GM19043 (cell line): ENCODE data around the gene PSMB3.

Experiments
- ATAC-seq: cut with Tn5 transposase; IDR thresholded peaks from one replicate; pipeline ENCODE4 v1.9.1; 2021; ENCODE audit warnings: low read depth; ENCODE audit not compliant: unreplicated experiment

The PSMB3 gene

DNA sequence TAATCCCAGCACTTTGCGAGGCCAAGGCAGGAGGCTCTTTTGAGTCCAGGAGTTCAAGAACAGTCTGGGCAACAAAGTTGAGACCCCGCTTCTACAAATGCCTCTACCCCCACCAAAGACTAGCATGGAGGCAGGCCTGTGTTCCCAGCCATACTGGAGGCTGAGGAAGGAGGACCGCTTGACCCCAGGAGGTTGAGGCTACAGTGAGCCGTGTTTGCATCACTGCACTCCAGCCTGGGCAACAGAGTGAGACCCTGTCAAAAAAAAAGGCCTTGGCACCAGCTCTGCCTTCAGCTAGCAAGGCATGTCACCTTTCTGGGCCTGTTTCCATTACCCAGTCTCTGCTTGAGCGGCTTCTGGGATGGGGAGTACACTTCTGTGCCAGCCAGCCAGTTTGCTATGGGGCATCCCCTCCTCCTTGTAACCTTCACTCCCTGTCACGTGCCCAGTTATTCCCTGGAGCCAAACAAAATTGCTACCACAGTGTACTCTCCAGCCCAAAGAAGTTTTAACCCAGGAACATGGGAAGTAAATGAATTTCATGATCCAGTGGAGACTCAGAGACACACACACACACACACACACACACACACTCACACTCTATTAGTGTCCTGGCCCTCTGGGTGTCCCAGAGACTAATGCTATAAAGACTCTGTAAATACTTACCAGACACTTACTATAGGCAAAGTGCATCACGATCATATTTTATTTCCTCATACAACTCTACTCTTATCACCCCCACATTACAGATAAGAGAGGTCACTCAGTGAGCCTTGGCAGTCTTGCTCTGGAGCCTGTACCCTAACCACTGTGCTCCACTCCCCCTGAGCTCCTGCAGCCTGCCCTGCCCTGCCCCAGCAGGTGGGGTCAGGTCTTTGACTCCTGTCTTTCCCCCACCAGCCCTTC, 19.9 kb upstream of the PSMB3 start:
- ATAC-seq, result no peak

GRCh38 chr17:38733282-38733981, 19.1 kb upstream of the PSMB3 start:
- no peak for ATAC-seq

GRCh38 chr17:38733982-38734973, 18.3 kb upstream of the PSMB3 start:
- no peak for ATAC-seq

GRCh38 chr17:38735161-38735997, 17.2 kb upstream of the PSMB3 start:
- no peak for ATAC-seq

DNA sequence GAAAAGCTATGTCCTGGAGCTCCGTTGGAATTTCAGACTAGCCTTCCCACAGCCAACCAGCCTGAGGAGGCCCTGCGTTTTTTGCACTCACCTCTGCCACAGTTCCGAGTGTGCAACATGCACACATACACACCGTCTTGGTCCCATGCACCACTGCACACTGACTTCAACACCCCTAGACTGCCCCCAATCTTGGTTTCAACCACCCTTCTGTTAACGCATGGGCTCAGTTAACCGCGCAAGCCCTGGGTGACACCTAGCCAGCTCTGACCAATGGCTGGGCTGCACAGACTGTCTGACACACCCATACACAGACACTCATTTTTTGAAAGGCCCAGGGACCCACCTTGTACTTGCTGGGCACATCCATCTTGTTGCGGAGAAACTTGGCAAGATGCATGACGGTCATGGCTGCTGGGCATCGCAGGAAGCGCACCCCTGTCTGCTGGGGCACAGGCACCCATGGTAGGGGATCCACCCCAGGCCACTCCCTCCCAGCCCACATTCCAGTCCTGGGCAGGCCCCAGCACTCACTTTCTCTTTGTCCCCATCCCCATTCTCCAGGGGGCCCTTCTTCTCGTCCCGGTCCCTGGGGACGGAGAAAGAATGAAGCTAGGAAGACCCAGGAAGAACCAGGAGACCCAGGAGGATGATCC, 14.4 kb upstream of the PSMB3 start:
- ATAC-seq, result no peak

DNA sequence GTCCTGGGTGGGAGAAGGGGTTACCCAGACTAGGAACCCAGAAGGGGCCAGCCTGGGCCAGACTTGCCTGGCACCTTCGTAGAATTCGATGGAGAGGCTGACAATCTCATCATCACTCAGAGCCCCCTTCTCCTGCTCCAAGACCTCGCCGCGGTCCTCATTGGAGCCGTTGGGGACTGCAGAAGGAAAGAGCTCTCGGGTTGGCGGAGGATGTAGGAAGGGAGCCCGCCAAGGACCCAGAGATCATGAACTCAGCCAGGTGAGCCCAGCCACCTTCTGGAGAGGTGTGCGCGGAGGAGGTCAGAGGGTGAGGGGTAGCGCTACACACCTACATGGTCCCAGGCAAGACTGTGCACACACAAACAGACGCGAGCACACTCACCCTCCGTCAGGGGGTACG, 13.9 kb upstream of the PSMB3 start:
- ATAC-seq, result no peak

- ATAC-seq, result no peak
These were observed 13.2 kb upstream of the PSMB3 start for GRCh38 chr17:38739305-38739704.

- ATAC-seq, result no peak
These were observed 12.5 kb upstream of the PSMB3 start for GRCh38 chr17:38740044-38740443.

- ATAC-seq, result no peak
These were observed 11.7 kb upstream of the PSMB3 start for GRCh38 chr17:38740806-38741205.

- no peak for ATAC-seq
These were observed 11.1 kb upstream of the PSMB3 start for GRCh38 chr17:38741461-38741860.

DNA sequence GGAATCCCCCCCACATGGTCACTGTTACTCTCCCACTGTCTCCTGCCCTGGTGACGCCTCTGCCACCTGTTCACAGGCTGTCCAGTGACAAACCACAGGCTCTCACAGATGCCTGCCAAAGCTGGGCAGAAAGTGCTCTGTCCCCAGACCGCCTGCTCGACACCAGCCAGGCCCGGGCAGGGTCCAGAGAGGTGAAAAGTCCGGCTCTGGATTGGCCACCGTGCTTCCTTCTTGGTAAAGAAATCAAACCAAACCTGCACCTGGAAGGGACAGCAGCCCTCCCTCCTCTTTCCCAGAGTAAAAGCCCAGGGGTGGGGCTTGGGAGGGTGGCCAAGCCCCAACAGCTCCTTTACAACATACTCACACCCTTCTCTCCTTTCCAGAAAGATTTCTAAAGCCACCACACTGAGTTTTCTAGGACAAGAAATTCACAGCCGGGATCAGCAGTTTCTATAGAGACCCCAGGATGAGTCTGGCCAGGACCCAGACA, 10.6 kb upstream of the PSMB3 start:
- no peak for ATAC-seq

DNA sequence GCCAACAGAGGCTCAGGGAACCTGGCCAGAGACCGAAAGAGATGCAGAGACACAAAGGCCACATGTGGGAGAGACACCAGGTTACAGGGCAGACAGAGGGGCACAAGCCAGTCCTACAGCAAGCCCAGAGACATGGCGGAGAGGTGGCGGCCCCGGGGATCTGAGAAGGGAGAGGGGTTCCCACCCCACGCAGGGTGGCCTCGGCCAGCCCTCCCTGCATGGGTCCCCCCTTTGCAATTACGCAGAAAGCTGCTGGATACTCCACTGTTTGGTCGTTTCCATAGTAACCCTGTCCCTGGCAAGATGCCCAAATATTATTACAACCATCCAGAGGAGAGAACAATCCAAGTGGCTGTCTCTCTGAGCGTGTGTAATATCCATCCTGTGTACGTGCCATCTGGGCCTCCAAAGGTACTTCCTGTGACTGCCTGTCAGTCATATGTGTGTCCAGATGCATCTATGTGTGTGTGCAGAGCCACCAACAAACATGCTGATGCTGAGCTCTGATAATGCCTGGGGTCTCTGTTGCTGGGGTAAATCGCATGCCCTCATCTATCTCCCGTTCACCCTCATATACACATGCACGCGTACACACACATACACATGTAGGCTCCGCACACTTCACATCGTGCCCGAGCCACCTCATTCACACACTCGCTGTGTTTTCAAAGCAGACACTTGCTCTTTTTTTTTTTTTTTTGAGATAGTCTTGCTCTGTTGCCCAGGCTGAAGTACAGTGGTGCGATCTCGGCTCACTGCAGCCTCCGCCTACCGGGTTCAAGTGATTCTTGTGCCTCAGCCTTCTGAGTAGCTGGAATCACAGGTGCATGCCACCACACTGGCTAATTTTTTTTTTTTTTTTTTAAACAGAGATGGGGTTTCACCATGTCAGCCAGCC, 9.9 kb upstream of the PSMB3 start:
- no peak for ATAC-seq

DNA sequence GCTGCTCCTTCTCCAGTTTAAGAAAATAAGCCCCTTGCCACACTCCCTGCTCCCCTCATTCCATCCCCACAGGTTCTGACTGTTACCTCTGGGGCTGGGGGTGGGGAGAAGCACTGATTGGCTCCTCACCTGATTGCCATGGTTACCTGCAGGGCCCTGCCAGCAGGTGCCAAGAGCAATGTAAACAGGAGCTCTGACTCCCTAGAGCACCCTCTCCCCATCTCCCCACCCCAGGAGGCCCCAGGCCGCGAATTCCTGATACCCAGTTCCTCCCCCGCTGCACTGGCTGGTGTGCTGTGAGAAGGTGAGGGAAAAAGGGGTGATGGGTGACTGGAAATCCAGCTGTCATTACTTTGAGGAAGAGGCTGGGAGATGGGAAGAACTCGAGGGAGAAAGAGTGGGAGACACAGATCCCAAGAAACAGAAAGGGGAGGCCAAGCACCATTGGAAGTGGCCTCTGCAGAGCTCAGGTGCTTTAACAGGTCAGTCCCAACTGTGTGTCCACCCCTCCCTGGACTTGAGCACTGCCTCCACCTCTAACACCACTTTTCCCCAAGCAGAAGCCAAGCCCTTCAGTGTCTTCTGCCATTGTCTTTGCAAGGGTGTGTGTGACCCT, 8.9 kb upstream of the PSMB3 start:
- ATAC-seq, result no peak

GRCh38 chr17:38745545-38745944, 7.0 kb upstream of the PSMB3 start:
- ATAC-seq, result no peak

DNA sequence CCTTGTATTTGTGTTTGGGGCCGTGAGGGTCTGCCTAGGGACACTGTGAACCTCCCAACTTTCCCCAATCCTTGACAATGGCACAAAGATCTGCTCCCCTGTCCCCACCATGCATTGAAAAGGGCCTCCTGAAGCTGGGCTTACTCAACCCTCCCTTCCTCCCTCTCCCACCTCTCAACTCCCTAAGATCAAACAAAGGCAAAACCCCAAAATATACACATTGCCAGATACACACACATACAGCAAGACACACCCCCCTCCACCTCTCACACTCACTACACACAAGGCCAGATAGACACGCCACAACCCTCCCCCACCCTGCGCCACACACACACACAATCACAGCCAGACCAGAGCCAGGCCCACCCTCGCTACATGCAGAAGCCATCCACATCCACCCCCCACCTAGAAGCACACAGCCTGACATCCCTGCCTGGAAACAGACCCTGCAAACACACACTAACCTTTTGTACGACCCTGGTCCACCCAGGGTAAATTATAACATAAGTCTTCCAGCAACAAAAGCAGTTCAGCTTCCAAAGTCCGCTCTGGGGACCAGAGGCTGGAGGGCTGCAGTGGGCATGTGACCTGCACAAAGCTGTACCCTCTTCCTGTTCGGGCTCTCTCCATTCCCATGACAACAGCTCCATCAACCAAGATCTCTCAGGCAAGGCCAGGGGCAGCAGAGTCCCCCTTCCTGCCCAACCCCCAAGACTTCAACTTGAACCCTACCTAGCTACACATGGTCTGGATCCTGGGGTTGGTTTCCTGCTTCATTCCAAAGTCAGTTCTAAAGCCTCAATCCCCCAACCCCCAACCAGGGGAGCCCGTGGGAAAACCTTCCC, 6.3 kb upstream of the PSMB3 start:
- no peak for ATAC-seq

DNA sequence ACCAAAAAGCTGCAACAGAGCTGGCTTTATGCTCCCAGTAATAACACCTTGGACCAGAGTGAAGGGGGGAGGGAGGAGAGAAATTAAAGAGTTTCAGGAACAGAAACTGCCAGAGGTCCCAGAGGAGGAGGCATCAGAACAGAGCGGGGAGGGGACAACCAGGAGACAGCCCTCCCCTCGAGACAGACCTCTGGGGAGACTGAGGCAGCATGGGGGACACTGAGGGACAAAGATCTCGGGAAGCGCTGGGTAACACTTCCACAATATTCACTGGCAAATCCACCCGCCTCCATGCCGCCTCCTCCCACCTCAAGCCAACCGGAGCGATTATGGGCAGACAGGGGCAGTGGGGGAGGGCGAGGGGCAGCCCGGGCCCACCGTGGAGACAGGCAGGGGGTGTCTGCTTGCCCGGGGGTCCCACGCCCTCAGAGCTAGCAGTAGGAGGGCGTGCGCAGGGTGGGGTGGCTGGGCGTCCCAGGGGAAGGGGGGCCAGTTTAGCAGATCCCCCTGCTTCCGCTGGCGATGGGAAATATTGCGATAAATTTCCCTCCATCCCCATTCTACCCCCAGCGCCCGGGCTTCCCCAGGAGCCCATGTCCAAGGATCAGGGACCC, 5.6 kb upstream of the PSMB3 start:
- no peak for ATAC-seq
